Spleen (tissue), 11 donors: ENCODE results near the gene SCGB2B2. TPM values are rescaled to one million over a fixed set of nuclear protein-coding genes. Genes with fewer than 3 reads are reported as not detected.

Experiments used
- DNase-seq: peaks from one replicate; pipeline ENCODE4 v3.0.0-alpha.2; 2020
- H3K27ac ChIP-seq, 8 donors: fragments of 200-600 bp; sonication (generic) in 7 of 8; 1 replicate in 4 of 8; 2 replicates in 4 of 8; pipeline versions ENCODE4 v1.5.0 to v1.8.0; 2016 to 2021; ENCODE audit warnings: inconsistent platforms in 4 of 8, mild to moderate bottlenecking in 4 of 8, moderate library complexity in 1 of 8
- H3K27me3 ChIP-seq, 7 donors: fragments of 200-600 bp; sonication (generic) in 6 of 7; replicated peaks in 1 of 7; 1 replicate in 4 of 7; 2 replicates in 3 of 7; pipeline versions ENCODE4 v1.5.0 to v1.8.0; 2016 to 2021; ENCODE audit warnings: inconsistent platforms in 3 of 7, mild to moderate bottlenecking in 1 of 7
- H3K36me3 ChIP-seq, 6 donors: fragments of 200-600 bp; sonication (generic) in 5 of 6; 1 replicate in 4 of 6; 2 replicates in 2 of 6; pipeline versions ENCODE4 v1.5.0 to v1.8.0; 2016 to 2021; ENCODE audit warnings: inconsistent platforms in 2 of 6
- H3K4me1 ChIP-seq, 6 donors: fragments of 200-600 bp; sonication (generic) in 5 of 6; 1 replicate in 3 of 6; 2 replicates in 3 of 6; pipeline versions ENCODE4 v1.5.0 to v1.8.0; 2016 to 2021; ENCODE audit warnings: inconsistent platforms in 3 of 6
- H3K4me3 ChIP-seq, 8 donors: fragments of 200-600 bp; sonication (generic) in 7 of 8; 1 replicate in 4 of 8; 2 replicates in 4 of 8; pipeline versions ENCODE4 v1.5.0 to v1.8.0; 2016 to 2021; ENCODE audit warnings: inconsistent platforms in 4 of 8, mild to moderate bottlenecking in 4 of 8, moderate library complexity in 2 of 8
- H3K9me3 ChIP-seq, 8 donors: fragments of 200-600 bp; sonication (generic) in 7 of 8; 1 replicate in 4 of 8; 2 replicates in 4 of 8; pipeline versions ENCODE4 v1.5.0 to v1.8.0; 2016 to 2021; ENCODE audit warnings: inconsistent platforms in 4 of 8
- POLR2A ChIP-seq, 3 donors: fragments of 450-650 bp; IDR thresholded peaks; one replicate each; pipeline ENCODE4 v1.5.1; 2017; ENCODE audit warnings: antibody characterized with exemption in 3 of 3, mild to moderate bottlenecking in 1 of 3
- POLR2AphosphoS5 ChIP-seq, 3 donors: sonication (generic); formaldehyde crosslinking; IDR thresholded peaks; one replicate each; pipeline ENCODE4 v1.5.1; 2017; ENCODE audit warnings: antibody characterized with exemption in 3 of 3
- WGBS, 5 donors: extraction: QIAGEN DNeasy Blood & Tissue Kit in 3 of 5; methylation state at CpG; one replicate each; pipeline versions ENCODE4 v1.1.5 to v1.1.7; 2013 to 2018; 5-methylcytosine and 5-hydroxymethylcytosine counted together
- intact Hi-C: fragments of 100-400 bp; cut with DNase I; formaldehyde crosslinking; loops from one replicate; pipeline ENCODE4 v1.15.0; 2023; ENCODE audit warnings: low total_unique reads
- polyA plus RNA-seq, 3 donors: library from polyadenylated mRNA; stranded (reverse); fragments of 200-250 nt; gene quantifications; one replicate each; pipeline ENCODE4 v1.2.1, GENCODE V29; 2013
- total RNA-seq, 7 donors: library from RNA; depleted of rRNA in 3 of 7; stranded (reverse); fragments of >200 nt in 3 of 7; fragmentation: NEBNext Ultra II Directional in 4 of 7; extraction: Animal tissue kit (Norgen Biotek cat#: 25700) in 4 of 7; gene quantifications; one replicate each; pipeline versions ENCODE4 v1.1.0 to v1.2.1, GENCODE V29; 2016 to 2021
- TF ChIP-seq, protein P1 (sequence below), 11 experiments: fragments of 200-600 bp in 7 of 11; fragments of 450-650 bp in 4 of 11; sonication (generic) in 4 of 11; IDR thresholded peaks in 8 of 11; conservative IDR thresholded peaks in 3 of 11; 1 replicate in 7 of 11; 2 replicates in 4 of 11; pipeline versions ENCODE4 v1.4.0 to v1.8.0; 2016 to 2021; ENCODE audit warnings: antibody characterized with exemption in 11 of 11, inconsistent platforms in 4 of 11, mild to moderate bottlenecking in 1 of 11
- donor health status: healthy with polysubstance abuse.
- donor health status: DM: no; HTN: no; CAD: no; lungs with moderate emphysema.
- donor health status: DM: no; HTN: no; CAD: no.
- donor health status: Bipolar disorder and iron deficiency.
- donor health status: healthy.
- donor health status: DM: no; HTN: no; CAD: no.
- donor health status: DM: yes; HTN: yes; CAD: no.

The SCGB2B2 gene
- total and polyA plus RNA-seq, 10 donors: 0.13 to 1.9 (median 1.1) TPM; not detected in 1

DNA sequence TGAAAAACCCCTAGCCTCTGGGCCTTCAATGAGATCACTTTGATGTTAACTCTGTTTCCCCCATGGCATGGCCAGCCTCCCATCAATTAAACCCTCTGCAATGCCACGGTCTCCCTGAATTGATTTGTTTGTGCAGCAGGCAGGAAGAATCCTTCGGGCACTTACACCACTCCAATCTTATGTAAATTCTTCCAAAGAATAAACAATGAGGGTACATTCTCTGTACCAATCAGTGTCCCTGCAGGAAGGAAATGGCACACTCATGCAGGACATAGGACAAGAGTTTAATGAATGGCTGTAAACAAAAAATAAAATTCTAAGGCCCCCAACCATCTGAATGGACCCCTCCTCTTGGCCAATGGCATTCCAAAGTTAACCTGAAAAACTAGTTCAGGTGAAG is 22.2 kb downstream of the SCGB2B2 start:
- TF ChIP-seq POLR2A (IDR thresholded peaks at IDR 0.05): no peak
- peaks cover 0 to 23% (median 11%) of the 10 kb centered on the region in 8 donors for H3K9me3 ChIP-seq
- H3K27me3 ChIP-seq: no peaks in the 10 kb centered on the region
- 68 to 79% (median 69%) methylated on average over 2 of the region's 2 CpGs for WGBS, 5 donors
- H3K4me3 ChIP-seq: no peak overlapping the region
- no peaks in the 10 kb centered on the region for H3K36me3 ChIP-seq
- DNase-seq: no peak
- intact Hi-C loops: no loop called here
- H3K4me1 ChIP-seq: no peaks in the 10 kb centered on the region
- H3K27ac ChIP-seq: no peak overlapping the region

DNA sequence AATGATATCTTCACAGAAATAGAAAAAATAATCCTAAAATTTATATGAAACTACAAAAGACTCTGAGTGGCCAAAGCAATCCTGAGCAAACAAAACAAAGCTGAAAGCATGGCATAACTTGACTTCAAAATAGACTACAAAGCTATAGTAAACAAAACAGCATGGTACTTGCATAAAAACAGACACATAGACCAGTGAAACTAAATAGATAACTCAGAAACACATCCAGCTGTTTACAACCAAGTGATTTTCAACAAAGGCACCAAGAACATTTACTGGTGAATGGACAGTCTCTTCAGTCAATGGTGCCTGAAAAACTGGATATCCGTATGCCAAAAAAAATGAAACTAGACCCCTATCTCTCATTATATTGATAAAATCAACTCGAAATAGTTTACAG is 25.2 kb downstream of the SCGB2B2 start:
- intact Hi-C loops: no loop called here
- Histone ChIP-seq H3K9me3 (peaks cover 0 to 23% (median 11%) of the 10 kb centered on the region in 8 donors), H3K27me3 (no peaks in the 10 kb centered on the region), H3K36me3 (no peaks in the 10 kb centered on the region), H3K4me1 (no peaks in the 10 kb centered on the region), H3K4me3 (no peak overlapping the region), H3K27ac (no peak overlapping the region)
- no peak for DNase-seq
- no peak for TF ChIP-seq POLR2A (IDR thresholded peaks at IDR 0.05)
- no peak for TF ChIP-seq POLR2AphosphoS5 (IDR thresholded peaks at IDR 0.05)
- TF ChIP-seq, protein P1, sequence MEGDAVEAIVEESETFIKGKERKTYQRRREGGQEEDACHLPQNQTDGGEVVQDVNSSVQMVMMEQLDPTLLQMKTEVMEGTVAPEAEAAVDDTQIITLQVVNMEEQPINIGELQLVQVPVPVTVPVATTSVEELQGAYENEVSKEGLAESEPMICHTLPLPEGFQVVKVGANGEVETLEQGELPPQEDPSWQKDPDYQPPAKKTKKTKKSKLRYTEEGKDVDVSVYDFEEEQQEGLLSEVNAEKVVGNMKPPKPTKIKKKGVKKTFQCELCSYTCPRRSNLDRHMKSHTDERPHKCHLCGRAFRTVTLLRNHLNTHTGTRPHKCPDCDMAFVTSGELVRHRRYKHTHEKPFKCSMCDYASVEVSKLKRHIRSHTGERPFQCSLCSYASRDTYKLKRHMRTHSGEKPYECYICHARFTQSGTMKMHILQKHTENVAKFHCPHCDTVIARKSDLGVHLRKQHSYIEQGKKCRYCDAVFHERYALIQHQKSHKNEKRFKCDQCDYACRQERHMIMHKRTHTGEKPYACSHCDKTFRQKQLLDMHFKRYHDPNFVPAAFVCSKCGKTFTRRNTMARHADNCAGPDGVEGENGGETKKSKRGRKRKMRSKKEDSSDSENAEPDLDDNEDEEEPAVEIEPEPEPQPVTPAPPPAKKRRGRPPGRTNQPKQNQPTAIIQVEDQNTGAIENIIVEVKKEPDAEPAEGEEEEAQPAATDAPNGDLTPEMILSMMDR (IDR thresholded peaks at IDR 0.05 in 8 of 11, conservative IDR thresholded peaks at IDR 0.05 in 3 of 11): no peak
- WGBS, 5 donors: 68 to 77% (median 71%) methylated on average over 2 of the region's 2 CpGs

DNA sequence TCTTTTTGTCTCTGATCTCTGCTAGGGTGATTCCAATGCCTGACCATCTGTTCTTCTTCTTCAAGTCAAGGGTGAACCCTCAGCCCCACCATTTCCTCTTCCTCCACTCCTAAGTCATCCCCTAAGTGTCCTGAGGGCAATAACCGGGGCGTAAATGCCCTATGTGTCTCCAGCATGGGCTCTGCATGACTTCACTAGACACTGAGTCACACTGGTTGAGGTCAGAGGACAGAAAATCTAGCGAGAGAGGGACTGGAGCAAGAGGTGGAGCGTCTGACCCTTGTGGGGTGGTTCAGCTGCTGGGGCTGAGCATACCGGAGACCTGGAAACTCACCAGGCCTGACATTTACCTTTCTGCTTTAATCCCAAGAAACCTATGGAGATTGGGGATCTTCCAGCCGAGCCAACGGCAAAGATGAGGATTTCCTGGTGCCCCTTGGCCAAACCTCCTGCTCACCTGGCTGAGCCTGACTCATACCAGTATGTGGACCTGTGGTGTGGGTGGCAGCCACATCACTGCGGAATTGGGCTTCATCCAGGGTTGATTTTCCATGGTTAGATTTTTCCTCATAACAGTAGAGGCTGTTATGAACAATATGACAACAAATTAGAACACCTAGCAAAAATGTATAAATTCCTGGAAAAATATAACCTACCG is 26.9 kb downstream of the SCGB2B2 start:
- Histone ChIP-seq H3K9me3 (peaks cover 0 to 18% (median 10%) of the 10 kb centered on the region in 8 donors), H3K36me3 (no peaks in the 10 kb centered on the region), H3K27ac (no peak overlapping the region), H3K27me3 (no peaks in the 10 kb centered on the region), H3K4me3 (no peak overlapping the region), H3K4me1 (no peaks in the 10 kb centered on the region)
- no peak for TF ChIP-seq POLR2AphosphoS5 (IDR thresholded peaks at IDR 0.05)
- TF ChIP-seq, protein P1 (IDR thresholded peaks at IDR 0.05 in 8 of 11, conservative IDR thresholded peaks at IDR 0.05 in 3 of 11): no peak
- TF ChIP-seq POLR2A (IDR thresholded peaks at IDR 0.05): no peak
- WGBS, 5 donors: 82 to 91% (median 89%) methylated on average over 8 to 9 of the region's 9 CpGs
- DNase-seq: no peak
- intact Hi-C loops: no loop called here

DNA sequence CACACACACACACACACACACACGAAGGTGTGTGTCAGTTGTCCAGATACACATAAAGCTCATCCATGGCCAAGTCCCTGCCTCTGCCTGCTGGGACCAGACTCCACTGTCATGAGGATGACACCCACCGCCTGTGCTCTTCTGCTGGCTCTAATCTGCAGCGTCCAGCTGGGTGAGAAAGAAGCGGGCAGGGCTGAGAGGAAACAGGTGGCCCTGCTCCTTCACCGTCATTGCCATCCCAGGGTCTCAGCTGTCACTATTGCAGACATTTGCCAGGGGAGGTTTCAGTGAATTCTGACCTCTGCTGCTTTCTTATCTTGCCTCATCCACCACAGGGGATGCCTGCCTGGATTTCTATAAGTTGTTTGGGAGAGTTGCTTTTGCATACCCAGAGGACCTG is 31.4 kb downstream of the SCGB2B2 start:
- H3K4me1 ChIP-seq: no peaks in the 10 kb centered on the region
- DNase-seq: no peak
- no peak overlapping the region for H3K27ac ChIP-seq
- no peaks in the 10 kb centered on the region for H3K36me3 ChIP-seq
- 52 to 65% (median 59%) methylated on average over 5 of the region's 5 CpGs for WGBS, 5 donors
- H3K4me3 ChIP-seq: no peak overlapping the region
- intact Hi-C loops: no loop called here
- no peaks in the 10 kb centered on the region for H3K9me3 ChIP-seq
- TF ChIP-seq, protein P1 (IDR thresholded peaks at IDR 0.05 in 8 of 11, conservative IDR thresholded peaks at IDR 0.05 in 3 of 11): no peak
- no peak for TF ChIP-seq POLR2AphosphoS5 (IDR thresholded peaks at IDR 0.05)
- TF ChIP-seq POLR2A (IDR thresholded peaks at IDR 0.05): no peak
- no peaks in the 10 kb centered on the region for H3K27me3 ChIP-seq
